ENCODE measurements around the gene PLEKHG3. TPM values are rescaled to one million over a fixed set of nuclear protein-coding genes. Genes with fewer than 3 reads are reported as not detected.

The PLEKHG3 gene
- total RNA-seq, 1 experiment from 2014 or later: 34.0 TPM

DNA sequence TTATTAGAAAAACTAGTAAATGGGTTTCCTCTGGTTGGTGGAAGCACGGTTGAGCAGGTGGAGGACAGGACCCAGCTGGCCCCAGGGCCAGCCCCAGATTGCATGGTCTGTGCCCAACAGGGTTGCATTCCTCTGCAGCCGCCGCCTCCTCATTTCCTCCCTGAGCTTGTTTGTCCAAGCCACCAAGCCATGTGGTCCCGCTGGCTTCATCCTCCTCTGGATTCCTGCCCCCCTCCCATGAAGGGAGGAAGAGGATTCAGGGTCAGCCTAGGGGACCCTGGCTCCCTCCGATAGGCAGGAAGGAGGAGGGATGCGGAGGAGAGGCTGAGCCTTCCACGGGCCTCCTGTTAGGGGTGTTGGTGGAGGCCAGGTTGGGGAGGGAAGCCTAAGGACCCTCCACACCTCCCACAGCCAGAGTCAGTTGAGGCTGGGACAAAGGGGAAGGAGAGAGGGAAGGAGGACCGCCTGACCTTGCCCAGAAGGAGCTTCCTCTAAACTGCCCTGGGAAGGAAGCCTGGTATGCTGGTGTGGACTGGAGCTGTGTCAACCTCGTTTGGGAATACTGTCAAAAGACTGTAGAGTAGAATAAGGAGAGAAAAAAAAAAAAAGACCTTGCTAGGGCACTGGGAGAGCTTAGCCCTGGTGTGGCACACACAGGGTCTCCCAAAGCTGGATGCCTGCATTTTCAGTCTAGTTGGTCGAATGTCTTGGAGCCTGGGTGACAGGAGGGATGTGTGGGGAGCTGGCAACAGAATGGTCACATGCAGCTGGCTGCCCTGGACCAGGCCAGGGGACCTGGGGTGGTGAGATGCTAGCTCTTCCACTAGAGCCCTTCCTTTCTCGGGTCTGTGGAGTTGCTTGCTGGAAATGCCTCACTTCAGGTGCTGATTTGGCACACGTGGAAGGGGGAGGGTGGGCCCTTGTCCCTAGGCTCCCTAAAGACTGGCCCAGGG lies 42.4 kb downstream of the PLEKHG3 start:
- intact Hi-C loops (cut with micrococcal nuclease; ENCODE audit: unreplicated experiment) (no loop called here), in situ Hi-C loops (cut with HindIII; ENCODE audit: low pct_unique_long_range_greater_than_20kb, low sequenced_read_pairs) (no loop called here)
- Histone ChIP-seq H3K4me3 (ENCODE audit: low read depth in 2 of 2, low read length in 2 of 2) (no peak overlapping the region), H3K4me1 (ENCODE audit: control insufficient read depth, insufficient read depth, low read length) (no peaks in the 10 kb centered on the region), H3K9me3 (ENCODE audit: control insufficient read depth, insufficient read depth, low read depth, low read length) (no peaks in the 10 kb centered on the region), H3K36me3 (ENCODE audit: control insufficient read depth, insufficient read depth, low read length) (no peaks in the 10 kb centered on the region; the same call in 1 of the 2 replicates), H3K27ac (ENCODE audit: low read length) (no peak overlapping the region), H3K27me3 (ENCODE audit: control insufficient read depth, insufficient read depth, low read length) (no peaks in the 10 kb centered on the region)
- ChIA-PET POLR2A (no interaction called here), CTCF (no interaction called here)
- BruUV-seq (replicated peaks): no TSS peak
- no peak for ATAC-seq
- no peak for DNase-seq (ENCODE audit: low read depth, low spot score)
- TF ChIP-seq, protein P1, sequence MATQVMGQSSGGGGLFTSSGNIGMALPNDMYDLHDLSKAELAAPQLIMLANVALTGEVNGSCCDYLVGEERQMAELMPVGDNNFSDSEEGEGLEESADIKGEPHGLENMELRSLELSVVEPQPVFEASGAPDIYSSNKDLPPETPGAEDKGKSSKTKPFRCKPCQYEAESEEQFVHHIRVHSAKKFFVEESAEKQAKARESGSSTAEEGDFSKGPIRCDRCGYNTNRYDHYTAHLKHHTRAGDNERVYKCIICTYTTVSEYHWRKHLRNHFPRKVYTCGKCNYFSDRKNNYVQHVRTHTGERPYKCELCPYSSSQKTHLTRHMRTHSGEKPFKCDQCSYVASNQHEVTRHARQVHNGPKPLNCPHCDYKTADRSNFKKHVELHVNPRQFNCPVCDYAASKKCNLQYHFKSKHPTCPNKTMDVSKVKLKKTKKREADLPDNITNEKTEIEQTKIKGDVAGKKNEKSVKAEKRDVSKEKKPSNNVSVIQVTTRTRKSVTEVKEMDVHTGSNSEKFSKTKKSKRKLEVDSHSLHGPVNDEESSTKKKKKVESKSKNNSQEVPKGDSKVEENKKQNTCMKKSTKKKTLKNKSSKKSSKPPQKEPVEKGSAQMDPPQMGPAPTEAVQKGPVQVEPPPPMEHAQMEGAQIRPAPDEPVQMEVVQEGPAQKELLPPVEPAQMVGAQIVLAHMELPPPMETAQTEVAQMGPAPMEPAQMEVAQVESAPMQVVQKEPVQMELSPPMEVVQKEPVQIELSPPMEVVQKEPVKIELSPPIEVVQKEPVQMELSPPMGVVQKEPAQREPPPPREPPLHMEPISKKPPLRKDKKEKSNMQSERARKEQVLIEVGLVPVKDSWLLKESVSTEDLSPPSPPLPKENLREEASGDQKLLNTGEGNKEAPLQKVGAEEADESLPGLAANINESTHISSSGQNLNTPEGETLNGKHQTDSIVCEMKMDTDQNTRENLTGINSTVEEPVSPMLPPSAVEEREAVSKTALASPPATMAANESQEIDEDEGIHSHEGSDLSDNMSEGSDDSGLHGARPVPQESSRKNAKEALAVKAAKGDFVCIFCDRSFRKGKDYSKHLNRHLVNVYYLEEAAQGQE (IDR thresholded peaks at IDR 0.05; ENCODE audit: insufficient read depth in 1 of 2, low read depth in 2 of 2, low read length in 1 of 2): no peak
- no peak for TF ChIP-seq TCF7L2 (IDR thresholded peaks at IDR 0.05; ENCODE audit: low read depth, low read length)
- TF ChIP-seq, protein P2, sequence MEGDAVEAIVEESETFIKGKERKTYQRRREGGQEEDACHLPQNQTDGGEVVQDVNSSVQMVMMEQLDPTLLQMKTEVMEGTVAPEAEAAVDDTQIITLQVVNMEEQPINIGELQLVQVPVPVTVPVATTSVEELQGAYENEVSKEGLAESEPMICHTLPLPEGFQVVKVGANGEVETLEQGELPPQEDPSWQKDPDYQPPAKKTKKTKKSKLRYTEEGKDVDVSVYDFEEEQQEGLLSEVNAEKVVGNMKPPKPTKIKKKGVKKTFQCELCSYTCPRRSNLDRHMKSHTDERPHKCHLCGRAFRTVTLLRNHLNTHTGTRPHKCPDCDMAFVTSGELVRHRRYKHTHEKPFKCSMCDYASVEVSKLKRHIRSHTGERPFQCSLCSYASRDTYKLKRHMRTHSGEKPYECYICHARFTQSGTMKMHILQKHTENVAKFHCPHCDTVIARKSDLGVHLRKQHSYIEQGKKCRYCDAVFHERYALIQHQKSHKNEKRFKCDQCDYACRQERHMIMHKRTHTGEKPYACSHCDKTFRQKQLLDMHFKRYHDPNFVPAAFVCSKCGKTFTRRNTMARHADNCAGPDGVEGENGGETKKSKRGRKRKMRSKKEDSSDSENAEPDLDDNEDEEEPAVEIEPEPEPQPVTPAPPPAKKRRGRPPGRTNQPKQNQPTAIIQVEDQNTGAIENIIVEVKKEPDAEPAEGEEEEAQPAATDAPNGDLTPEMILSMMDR (IDR thresholded peaks at IDR 0.05): no peak
- no peak for TF ChIP-seq SIN3A (IDR thresholded peaks at IDR 0.05; ENCODE audit: borderline replicate concordance, insufficient read depth, low read depth, low read length)
- TF ChIP-seq POLR2AphosphoS5 (IDR thresholded peaks at IDR 0.05; ENCODE audit: low read depth, low read length): no peak

DNA sequence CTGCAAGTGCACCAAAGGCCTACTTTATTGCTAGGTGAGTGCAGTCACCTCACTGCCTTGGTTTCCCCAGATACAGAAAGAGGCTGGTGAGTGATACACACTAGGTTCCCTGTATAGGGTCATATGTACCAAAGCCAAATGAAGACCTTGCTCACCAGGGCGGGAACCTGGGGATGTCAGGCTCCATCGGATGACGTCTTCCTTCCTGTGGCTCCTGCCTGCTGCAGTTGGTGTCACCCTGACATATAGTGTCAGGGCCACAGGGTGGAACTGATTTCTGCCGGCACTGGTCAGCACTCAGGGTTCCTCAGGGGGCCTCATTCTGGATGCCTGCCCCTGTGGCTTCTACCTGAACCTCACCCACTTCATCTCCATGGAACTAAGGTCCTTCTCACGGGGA lies 43.1 kb downstream of the PLEKHG3 start:
- intact Hi-C loops (cut with micrococcal nuclease; ENCODE audit: unreplicated experiment): no loop called here
- ATAC-seq: no peak
- DNase-seq (ENCODE audit: low read depth, low spot score): no peak
- Histone ChIP-seq H3K4me3 (ENCODE audit: low read depth in 2 of 2, low read length in 2 of 2) (no peak overlapping the region), H3K27ac (ENCODE audit: low read length) (no peak overlapping the region), H3K36me3 (ENCODE audit: control insufficient read depth, insufficient read depth, low read length) (no peaks in the 10 kb centered on the region; the same call in 1 of the 2 replicates), H3K27me3 (ENCODE audit: control insufficient read depth, insufficient read depth, low read length) (no peaks in the 10 kb centered on the region), H3K4me1 (ENCODE audit: control insufficient read depth, insufficient read depth, low read length) (no peaks in the 10 kb centered on the region), H3K9me3 (ENCODE audit: control insufficient read depth, insufficient read depth, low read depth, low read length) (no peaks in the 10 kb centered on the region)
- no TSS peak for BruUV-seq (replicated peaks)
- ChIA-PET CTCF (no interaction called here), POLR2A (no interaction called here)
- no peak for TF ChIP-seq POLR2AphosphoS5 (IDR thresholded peaks at IDR 0.05; ENCODE audit: low read depth, low read length)
- TF ChIP-seq, protein P1 (IDR thresholded peaks at IDR 0.05; ENCODE audit: insufficient read depth in 1 of 2, low read depth in 2 of 2, low read length in 1 of 2): no peak
- no peak for TF ChIP-seq TCF7L2 (IDR thresholded peaks at IDR 0.05; ENCODE audit: low read depth, low read length)
- TF ChIP-seq, protein P2 (IDR thresholded peaks at IDR 0.05): no peak
- TF ChIP-seq SIN3A (IDR thresholded peaks at IDR 0.05; ENCODE audit: borderline replicate concordance, insufficient read depth, low read depth, low read length): no peak
- in situ Hi-C loops (cut with HindIII; ENCODE audit: low pct_unique_long_range_greater_than_20kb, low sequenced_read_pairs): no loop called here
